IMR-90 (cell line): ENCODE measurements around the gene AMOTL1. TPM values are rescaled to one million over a fixed set of nuclear protein-coding genes. Genes with fewer than 3 reads are reported as not detected.
A peak's percentile ranks its signal among the peaks of the same experiment; 100 is the strongest.

Source experiments
- ATAC-seq: fragments of 200-7000 bp; cut with Tn5 transposase; 2 replicates; pipeline ENCODE4 v1.9.1; 2020; ENCODE audit warnings: low read depth, mild to moderate bottlenecking, moderate library complexity
- BruUV-seq: library from RNA; stranded (reverse); fragments of 400-500 nt; replicated peaks from 2 replicates; lab custom pipeline; 2021; lab: Mats Ljungman, UMichigan
- CTCF ChIA-PET: fragments of 300-600 bp; formaldehyde crosslinking; extraction: SDS; loops from one replicate; lab custom pipeline; 2021; ENCODE audit warnings: antibody characterized with exemption; lab: Yijun Ruan, JAX
- POLR2A ChIA-PET: fragments of 300-600 bp; sonication (Branson Sonifier 250); formaldehyde crosslinking; loops from one replicate; lab custom pipeline; 2022; ENCODE audit warnings: antibody characterized with exemption; ENCODE audit not compliant: unreplicated experiment; lab: Charles Lee
- DNase-seq: peaks from one replicate; pipeline ENCODE4 v3.0.0; 2013
- H2AFZ ChIP-seq: replicated peaks from 2 replicates; pipeline ENCODE3; 2013; ENCODE audit warnings: low read length, mild to moderate bottlenecking; ENCODE audit not compliant: poor library complexity
- H2AK5ac ChIP-seq: 2 replicates; pipeline ENCODE4 v1.6.1; 2013; ENCODE audit warnings: low read depth, low read length, inconsistent platforms
- H2AK9ac ChIP-seq: replicated peaks from 2 replicates; pipeline ENCODE3; 2013; ENCODE audit warnings: mild to moderate bottlenecking, low read depth, low read length, moderate library complexity; ENCODE audit not compliant: poor library complexity
- H2BK120ac ChIP-seq: 2 replicates; pipeline ENCODE4 v1.6.1; 2013; ENCODE audit warnings: low read depth, low read length, inconsistent platforms
- H2BK15ac ChIP-seq: 3 replicates; pipeline ENCODE4 v1.6.1; 2013; ENCODE audit warnings: low read depth, low read length, inconsistent platforms
- H2BK20ac ChIP-seq: 2 replicates; pipeline ENCODE4 v1.6.1; 2013; ENCODE audit warnings: low read depth, mild to moderate bottlenecking, inconsistent platforms, low read length, moderate library complexity
- H2BK5ac ChIP-seq: 2 replicates; pipeline ENCODE4 v1.6.1; 2013; ENCODE audit warnings: mild to moderate bottlenecking, low read depth, low read length, inconsistent platforms; ENCODE audit not compliant: poor library complexity, severe bottlenecking
- H3K14ac ChIP-seq: replicated peaks from 2 replicates; pipeline ENCODE4 v1.6.1; 2013; ENCODE audit warnings: low read depth, low read length, inconsistent platforms
- H3K18ac ChIP-seq: 2 replicates; pipeline ENCODE4 v1.6.1; 2013; ENCODE audit warnings: low read depth, low read length, control low read depth
- H3K23ac ChIP-seq: 2 replicates; pipeline ENCODE4 v1.6.1; 2013; ENCODE audit warnings: low read depth, low read length, inconsistent platforms
- H3K27ac ChIP-seq: 2 replicates; pipeline ENCODE4 v1.5.1; 2013; ENCODE audit warnings: mild to moderate bottlenecking, control low read depth, low read length; ENCODE audit not compliant: insufficient read depth
- H3K27me3 ChIP-seq: 2 replicates; pipeline ENCODE4 v1.6.1; 2013; ENCODE audit warnings: low read length; ENCODE audit not compliant: control insufficient read depth, insufficient read depth
- H3K36me3 ChIP-seq: 2 replicates; pipeline ENCODE4 v1.6.1; 2013; ENCODE audit warnings: low read length, mixed read lengths; ENCODE audit not compliant: control insufficient read depth, insufficient read depth
- H3K4ac ChIP-seq: 2 replicates; pipeline ENCODE4 v1.6.1; 2013; ENCODE audit warnings: low read depth, low read length, inconsistent platforms
- H3K4me1 ChIP-seq: 2 replicates; pipeline ENCODE4 v1.6.1; 2013; ENCODE audit warnings: low read length, mixed read lengths; ENCODE audit not compliant: control insufficient read depth, insufficient read depth
- H3K4me2 ChIP-seq: 2 replicates; pipeline ENCODE4 v1.6.1; 2013; ENCODE audit warnings: low read depth, mild to moderate bottlenecking, control low read depth, low read length, moderate library complexity
- H3K4me3 ChIP-seq: 2 replicates; pipeline ENCODE4 v1.5.1; 2013; ENCODE audit warnings: low read depth, mild to moderate bottlenecking, control low read depth, low read length, moderate library complexity; ENCODE audit not compliant: insufficient read depth
- H3K56ac ChIP-seq: 2 replicates; pipeline ENCODE4 v1.6.1; 2013; ENCODE audit warnings: low read length, inconsistent platforms; ENCODE audit not compliant: insufficient read depth; ENCODE audit errors: extremely low read depth
- H3K79me1 ChIP-seq, 2 experiments: 2 replicates each; pipeline ENCODE4 v1.6.1; 2013; ENCODE audit warnings: low read length in 2 of 2, inconsistent platforms in 1 of 2, low read depth in 1 of 2
- H3K9ac ChIP-seq: 2 replicates; pipeline ENCODE4 v1.6.1; 2013; ENCODE audit warnings: low read depth, low read length, control low read depth
- H3K9me1 ChIP-seq: 2 replicates; pipeline ENCODE4 v1.6.1; 2013; ENCODE audit warnings: low read length, inconsistent platforms; ENCODE audit not compliant: insufficient read depth
- H3K9me3 ChIP-seq: 2 replicates; pipeline ENCODE4 v1.6.1; 2013; ENCODE audit warnings: low read length; ENCODE audit not compliant: control insufficient read depth, insufficient read depth
- H4K20me1 ChIP-seq: 2 replicates; pipeline ENCODE4 v1.6.1; 2013; ENCODE audit warnings: low read length, inconsistent platforms; ENCODE audit not compliant: insufficient read depth
- H4K5ac ChIP-seq: 2 replicates; pipeline ENCODE4 v1.6.1; 2013; ENCODE audit warnings: mild to moderate bottlenecking, low read depth, low read length, control low read depth
- H4K8ac ChIP-seq, 2 experiments: 2 replicates each; pipeline ENCODE4 v1.6.1; 2013; ENCODE audit warnings: low read depth in 2 of 2, low read length in 2 of 2, control low read depth in 1 of 2, inconsistent platforms in 1 of 2
- H4K91ac ChIP-seq: 2 replicates; pipeline ENCODE4 v1.6.1; 2013; ENCODE audit warnings: low read depth, low read length, inconsistent platforms; ENCODE audit not compliant: insufficient read depth
- BHLHE40 ChIP-seq: fragments of 150-350 bp; IDR thresholded peaks from 2 replicates; pipeline ENCODE4 v1.6.1; 2016; ENCODE audit warnings: mild to moderate bottlenecking, low read depth, low read length
- CEBPB ChIP-seq: IDR thresholded peaks from 2 replicates; pipeline ENCODE4 v1.6.1; 2012; ENCODE audit warnings: low read depth, low read length, improper control_type of control experiment
- CHD1 ChIP-seq: IDR thresholded peaks from 2 replicates; pipeline ENCODE4 v1.6.1; 2012; ENCODE audit warnings: low read depth, low read length, improper control_type of control experiment
- FOS ChIP-seq: fragments of 150-350 bp; IDR thresholded peaks from 2 replicates; pipeline ENCODE4 v1.6.1; 2016; ENCODE audit warnings: low read depth, low read length
- MAFK ChIP-seq: IDR thresholded peaks from 2 replicates; pipeline ENCODE4 v1.6.1; 2012; ENCODE audit warnings: low read depth, low read length, improper control_type of control experiment
- MAZ ChIP-seq: IDR thresholded peaks from 2 replicates; pipeline ENCODE4 v1.6.1; 2012; ENCODE audit warnings: low read depth, mild to moderate bottlenecking, low read length, improper control_type of control experiment, moderate library complexity, borderline replicate concordance
- MXI1 ChIP-seq: IDR thresholded peaks from 2 replicates; pipeline ENCODE4 v1.6.1; 2012; ENCODE audit warnings: low read depth, mild to moderate bottlenecking, low read length, moderate library complexity, borderline replicate concordance
- NFE2L2 ChIP-seq: fragments of 150-350 bp; IDR thresholded peaks from 2 replicates; pipeline ENCODE4 v1.6.1; 2016; ENCODE audit warnings: low read depth, mild to moderate bottlenecking, low read length
- RAD21 ChIP-seq: IDR thresholded peaks from 2 replicates; pipeline ENCODE4 v1.6.1; 2012; ENCODE audit warnings: low read length, improper control_type of control experiment
- RCOR1 ChIP-seq: IDR thresholded peaks from 2 replicates; pipeline ENCODE4 v1.6.1; 2012; ENCODE audit warnings: mild to moderate bottlenecking, low read length, improper control_type of control experiment; ENCODE audit not compliant: insufficient replicate concordance
- RFX5 ChIP-seq: IDR thresholded peaks from 2 replicates; pipeline ENCODE4 v1.8.0; 2012; ENCODE audit warnings: low read depth, mild to moderate bottlenecking, low read length, moderate library complexity
- SMC3 ChIP-seq: fragments of 150-350 bp; IDR thresholded peaks from 2 replicates; pipeline ENCODE4 v1.6.1; 2016; ENCODE audit warnings: low read depth, mild to moderate bottlenecking, antibody characterized with exemption, low read length, moderate library complexity
- WGBS, 2 experiments: methylation state at CpG; one replicate each; pipeline versions ENCODE4 v1.1.5 to v1.1.7; 2013; ENCODE audit warnings: missing lambda C conversion rate in 2 of 2; ENCODE audit not compliant: insufficient read length in 1 of 2; ENCODE audit errors: extremely low coverage in 2 of 2; 5-methylcytosine and 5-hydroxymethylcytosine counted together
- dilution Hi-C: fragments of 300-500 bp; cut with HindIII; formaldehyde crosslinking; loops from one replicate; pipeline ENCODE4 v1.14.3; 2018; ENCODE audit warnings: low sequenced_read_pairs; ENCODE audit not compliant: unreplicated experiment
- in situ Hi-C: fragments of 300-500 bp; cut with MboI; formaldehyde crosslinking; loops from 3 replicates; pipeline ENCODE4 v1.14.3; 2019; ENCODE audit warnings: low sequenced_read_pairs, inconsistent platforms, mixed read lengths
- intact Hi-C: fragments of 100-400 bp; cut with micrococcal nuclease; formaldehyde crosslinking; loops from 2 replicates; pipeline ENCODE4 v1.10.0; 2022
- polyA plus RNA-seq, 3 experiments: library from polyadenylated mRNA; depleted of rRNA; stranded (reverse); fragments of >200 nt; gene quantifications; 2 replicates each; pipeline ENCODE4 v1.2.3, GENCODE V29; 2012; ENCODE audit warnings: low replicate concordance in 1 of 3
- total RNA-seq: library from RNA; depleted of rRNA; stranded (reverse); fragments of >200 nt; gene quantifications from 2 replicates; pipeline ENCODE4 v1.2.3, GENCODE V29; 2012
- TF ChIP-seq, protein P1 (sequence below): fragments of 150-350 bp; IDR thresholded peaks from 2 replicates; pipeline ENCODE4 v1.6.1; 2016; ENCODE audit warnings: low read depth, mild to moderate bottlenecking, low read length, moderate library complexity, borderline replicate concordance
- TF ChIP-seq, protein P2 (sequence below): conservative IDR thresholded peaks from 2 replicates; pipeline ENCODE4 v1.5.1; 2012; ENCODE audit warnings: mild to moderate bottlenecking, low read depth, low read length, improper control_type of control experiment

AMOTL1 gene
- total and polyA plus RNA-seq, 2 of the 4 experiments (the other 2 are of a cell fraction), result 18.6 to 49.5 TPM

DNA sequence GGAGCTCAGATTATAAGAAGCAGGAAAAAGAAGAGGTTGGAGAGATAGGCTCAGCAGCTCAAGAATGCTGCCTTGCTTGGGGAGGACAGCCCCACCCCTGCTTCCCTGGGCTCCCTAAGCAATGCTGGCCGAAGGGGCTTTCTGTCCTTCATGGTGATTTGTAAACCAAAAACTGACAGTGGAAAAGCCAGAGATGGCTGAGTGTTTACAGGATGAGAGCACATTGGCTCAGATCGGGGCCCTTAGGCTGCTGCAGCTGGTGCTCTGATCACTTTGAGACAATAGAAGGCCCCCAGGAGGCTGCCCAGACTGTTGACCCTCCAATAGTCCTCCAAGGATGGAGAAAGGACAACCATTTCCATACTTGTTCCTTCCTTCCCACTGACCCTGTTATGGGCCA, 28.8 kb upstream of the AMOTL1 start:
- H3K9me3 ChIP-seq, result no peaks in the 10 kb centered on the region
- H2AFZ ChIP-seq, result no peak overlapping the region
- H3K4me1 ChIP-seq, result peaks cover 11% of the 10 kb centered on the region
- no peaks in the 10 kb centered on the region for H3K36me3 ChIP-seq
- POLR2A ChIA-PET, result no interaction called here
- no peak overlapping the region for H3K4me3 ChIP-seq
- no peak overlapping the region for H3K9ac ChIP-seq
- no peak overlapping the region for H3K27ac ChIP-seq
- H4K5ac ChIP-seq, result no peak overlapping the region
- H3K27me3 ChIP-seq, result no peaks in the 10 kb centered on the region
- H3K4ac ChIP-seq, result no peak overlapping the region
- in situ Hi-C loops, result no loop called here
- DNase-seq (no peak), ATAC-seq (no peak)
- H2AK9ac ChIP-seq, result no peak overlapping the region
- peaks cover 7% of the 10 kb centered on the region for H3K9me1 ChIP-seq
- H3K4me2 ChIP-seq, result no peak overlapping the region
- no peaks in the 10 kb centered on the region for H3K79me1 ChIP-seq
- no peak overlapping the region for H3K56ac ChIP-seq
- H3K23ac ChIP-seq, result no peak overlapping the region
- H2AK5ac ChIP-seq, result no peak overlapping the region
- dilution Hi-C loops, result no loop called here
- H2BK15ac ChIP-seq, result no peak overlapping the region
- H2BK5ac ChIP-seq, result no peak overlapping the region
- no peak overlapping the region; a peak in 1 of 4 replicates for H4K8ac ChIP-seq
- TF ChIP-seq NFE2L2 (no peak), RCOR1 (no peak), RFX5 (no peak), CHD1 (no peak), MXI1 (no peak), MAFK (no peak), SMC3 (no peak), RAD21 (no peak), FOS (no peak), BHLHE40 (no peak), CEBPB (no peak), MAZ (no peak)
- TF ChIP-seq, protein P1, sequence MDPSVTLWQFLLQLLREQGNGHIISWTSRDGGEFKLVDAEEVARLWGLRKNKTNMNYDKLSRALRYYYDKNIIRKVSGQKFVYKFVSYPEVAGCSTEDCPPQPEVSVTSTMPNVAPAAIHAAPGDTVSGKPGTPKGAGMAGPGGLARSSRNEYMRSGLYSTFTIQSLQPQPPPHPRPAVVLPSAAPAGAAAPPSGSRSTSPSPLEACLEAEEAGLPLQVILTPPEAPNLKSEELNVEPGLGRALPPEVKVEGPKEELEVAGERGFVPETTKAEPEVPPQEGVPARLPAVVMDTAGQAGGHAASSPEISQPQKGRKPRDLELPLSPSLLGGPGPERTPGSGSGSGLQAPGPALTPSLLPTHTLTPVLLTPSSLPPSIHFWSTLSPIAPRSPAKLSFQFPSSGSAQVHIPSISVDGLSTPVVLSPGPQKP, result no peak
- TF ChIP-seq, protein P2, sequence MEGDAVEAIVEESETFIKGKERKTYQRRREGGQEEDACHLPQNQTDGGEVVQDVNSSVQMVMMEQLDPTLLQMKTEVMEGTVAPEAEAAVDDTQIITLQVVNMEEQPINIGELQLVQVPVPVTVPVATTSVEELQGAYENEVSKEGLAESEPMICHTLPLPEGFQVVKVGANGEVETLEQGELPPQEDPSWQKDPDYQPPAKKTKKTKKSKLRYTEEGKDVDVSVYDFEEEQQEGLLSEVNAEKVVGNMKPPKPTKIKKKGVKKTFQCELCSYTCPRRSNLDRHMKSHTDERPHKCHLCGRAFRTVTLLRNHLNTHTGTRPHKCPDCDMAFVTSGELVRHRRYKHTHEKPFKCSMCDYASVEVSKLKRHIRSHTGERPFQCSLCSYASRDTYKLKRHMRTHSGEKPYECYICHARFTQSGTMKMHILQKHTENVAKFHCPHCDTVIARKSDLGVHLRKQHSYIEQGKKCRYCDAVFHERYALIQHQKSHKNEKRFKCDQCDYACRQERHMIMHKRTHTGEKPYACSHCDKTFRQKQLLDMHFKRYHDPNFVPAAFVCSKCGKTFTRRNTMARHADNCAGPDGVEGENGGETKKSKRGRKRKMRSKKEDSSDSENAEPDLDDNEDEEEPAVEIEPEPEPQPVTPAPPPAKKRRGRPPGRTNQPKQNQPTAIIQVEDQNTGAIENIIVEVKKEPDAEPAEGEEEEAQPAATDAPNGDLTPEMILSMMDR, result no peak
- H2BK20ac ChIP-seq, result no peak overlapping the region
- intact Hi-C loops, result no loop called here
- H3K18ac ChIP-seq, result no peak overlapping the region
- no peak overlapping the region for H2BK120ac ChIP-seq
- no TSS peak for BruUV-seq
- H4K91ac ChIP-seq, result no peak overlapping the region
- CTCF ChIA-PET, result no interaction called here
- H4K20me1 ChIP-seq, result no peaks in the 10 kb centered on the region
- 60% methylated on average over 1 of the region's 2 CpGs; no CpG with 5 or more reads in 1 of the 2 experiments for WGBS, 2 experiments
- H3K14ac ChIP-seq, result 0 out of 2 replicates have a peak overlapping the region, but pooled peaks have one; percentile 7
